K562 (cell line): ENCODE results near the gene FUT6. TPM values are rescaled to one million over a fixed set of nuclear protein-coding genes. Genes with fewer than 3 reads are reported as not detected.
A peak's percentile ranks its signal among the peaks of the same experiment; 100 is the strongest.

Experiments used
- ARID3B ChIP-seq: fragments of 250-450 bp; sonication (Bioruptor Pico); IDR thresholded peaks from 2 replicates; pipeline ENCODE4 v1.4.0; 2020; ENCODE audit warnings: borderline replicate concordance
- ASH1L ChIP-seq: fragments of 450-650 bp; IDR thresholded peaks from 2 replicates; pipeline ENCODE4 v1.6.1; 2018; ENCODE audit warnings: borderline replicate concordance, mild to moderate bottlenecking, low read depth; ENCODE audit not compliant: partially characterized antibody
- CHD2 ChIP-seq: IDR thresholded peaks from 2 replicates; pipeline ENCODE4 v1.6.1; 2011; ENCODE audit warnings: low read depth, low read length
- ETS1 ChIP-seq: conservative IDR thresholded peaks from 2 replicates; pipeline ENCODE4 v1.6.1; 2011; ENCODE audit warnings: low read depth, mild to moderate bottlenecking, low read length; ENCODE audit not compliant: control insufficient read depth
- ETS2 ChIP-seq: IDR thresholded peaks from 2 replicates; pipeline ENCODE4 v1.6.1; 2016; ENCODE audit warnings: borderline replicate concordance, missing genetic modification characterization, mild to moderate bottlenecking, moderate library complexity, missing compliant biosample characterization; ENCODE audit not compliant: poor library complexity, severe bottlenecking
- KDM1A ChIP-seq, 2 experiments: fragments of 450-650 bp; IDR thresholded peaks; 2 replicates each; pipeline ENCODE4 v1.6.1; 2016; ENCODE audit warnings: mild to moderate bottlenecking in 2 of 2
- MYNN ChIP-seq, 2 experiments: sonication (generic); formaldehyde crosslinking in 1 of 2; IDR thresholded peaks; 2 replicates each; pipeline versions ENCODE4 v1.5.0 to v1.6.1; 2016 to 2020; ENCODE audit warnings: antibody characterized with exemption in 1 of 2, missing genetic modification reagents in 1 of 2
- PHF21A ChIP-seq: fragments of 450-650 bp; IDR thresholded peaks from 2 replicates; pipeline ENCODE4 v1.6.1; 2017; ENCODE audit warnings: low read depth, borderline replicate concordance
- RBM14 ChIP-seq: fragments of 200-400 bp; formaldehyde crosslinking; IDR thresholded peaks from 2 replicates; pipeline ENCODE4 v1.6.1; 2018; ENCODE audit warnings: low read depth, mild to moderate bottlenecking, low read length, moderate library complexity, borderline replicate concordance; ENCODE audit not compliant: insufficient read depth
- SLC30A9 ChIP-seq: fragments of 250-450 bp; sonication (Bioruptor Pico); IDR thresholded peaks from 2 replicates; pipeline ENCODE4 v1.8.0; 2022; ENCODE audit warnings: mild to moderate bottlenecking, moderate library complexity
- SMAD2 ChIP-seq: fragments of 150-350 bp; IDR thresholded peaks from 2 replicates; pipeline ENCODE4 v1.6.1; 2014; ENCODE audit warnings: low read depth, mild to moderate bottlenecking, low read length
- THRB ChIP-seq: fragments of 450-650 bp; formaldehyde crosslinking; conservative IDR thresholded peaks from 2 replicates; pipeline ENCODE4 v1.4.0; 2022; ENCODE audit warnings: mild to moderate bottlenecking, missing genetic modification characterization
- ZC3H8 ChIP-seq: fragments of 450-650 bp; IDR thresholded peaks from 2 replicates; pipeline ENCODE4 v1.6.1; 2017
- ZNF133 ChIP-seq: fragments of 250-450 bp; sonication (Bioruptor Pico); IDR thresholded peaks from 2 replicates; pipeline ENCODE4 v1.4.0; 2020; ENCODE audit warnings: mild to moderate bottlenecking
- ZNF592 ChIP-seq: fragments of 450-650 bp; IDR thresholded peaks from 2 replicates; pipeline ENCODE4 v1.6.1; 2017; ENCODE audit warnings: antibody characterized with exemption, mild to moderate bottlenecking
- ZNF695 ChIP-seq: fragments of 450-650 bp; formaldehyde crosslinking; IDR thresholded peaks from 2 replicates; pipeline ENCODE4 v1.4.0; 2020; ENCODE audit warnings: mild to moderate bottlenecking, moderate library complexity
- ZNF785 ChIP-seq: fragments of 250-450 bp; sonication (Bioruptor Pico); IDR thresholded peaks from 2 replicates; pipeline ENCODE4 v1.4.0; 2020; ENCODE audit warnings: mild to moderate bottlenecking
- polyA plus RNA-seq, 8 experiments: library from polyadenylated mRNA; depleted of rRNA in 4 of 8; stranded (reverse) in 5 of 8; unstranded in 3 of 8; fragments of >200 nt; fragmentation: Nextera tagmentation in 2 of 8; fragmentation: Illumina TruSeq in 1 of 8; extraction: Ambion mirVana in 2 of 8; extraction: Trizol in 1 of 8; gene quantifications; 2 replicates each; pipeline versions ENCODE4 v1.2.1 to v1.2.3, GENCODE V29; 2011 to 2014; ENCODE audit warnings: inconsistent platforms in 1 of 8, missing spikeins in 1 of 8
- total RNA-seq, 7 experiments: library from RNA; depleted of rRNA in 6 of 7; stranded (reverse); fragments of >200 nt in 6 of 7; fragmentation: Illumina TruSeq in 2 of 7; extraction: Trizol in 2 of 7; gene quantifications; 2 replicates each; pipeline versions ENCODE4 v1.2.1 to v1.2.3, GENCODE V29; 2011 to 2021; ENCODE audit warnings: low replicate concordance in 1 of 7

Gene FUT6
- total and polyA plus RNA-seq, 9 of the 15 experiments (the other 6 are each of a cell fraction or from before 2014, with no cell fraction given), result 0.04 TPM; not detected in 8

GRCh38 chr19:5827891-5828660, 11.4 kb downstream of the FUT6 start (continued):
- TF ChIP-seq ARID3B (no peak; the same call in 1 of the 2 replicates), KDM1A (IDR thresholded peaks at IDR 0.05) (peak in 1 of 2 experiments; percentile 23; a peak in 1 of 4 replicates), PHF21A (no peak; the same call in 1 of the 2 replicates), ETS1 (no peak; the same call in 1 of the 2 replicates), RBM14 (no peak), SMAD2 (no peak), ZNF695 (no peak), ZNF785 (no peak), ZNF592 (peak; percentile 66; the same call in 1 of the 2 replicates), ZC3H8 (no peak), ETS2 (no peak), ZNF133 (CRISPR knock-in tag) (0 out of 2 replicates have a peak, but pooled peaks have one; percentile 30), CHD2 (peak; percentile 100), THRB (CRISPR knock-in tag) (peak; percentile 96), SLC30A9 (CRISPR knock-in tag) (no peak), MYNN (IDR thresholded peaks at IDR 0.05) (peak; percentile 53; the same call in 1 of the 2 replicates), MYNN (CRISPR knock-in tag; IDR thresholded peaks at IDR 0.05) (no peak), ASH1L (no peak)
